Retina (tissue), 1 donor: ENCODE results near the gene C11orf58.

ENCODE experiments used
- DNase-seq: peaks from one replicate; pipeline ENCODE4 v3.0.0-alpha.2; 2016

Gene C11orf58

GRCh38 chr11:16806791-16807190, 68.3 kb downstream of the C11orf58 start:
- no peak for DNase-seq

- DNase-seq, result no peak
Measured at GRCh38 chr11:16807306-16807705, 68.9 kb downstream of the C11orf58 start.
